HL-60/S4 treated with phorbol 12-myristate 13-acetate at 8.2 ng/mL for 4 days and 3 days (cell line): Measurements from ENCODE around the gene GRID2.

Source experiments
- in situ Hi-C: fragments of 300-500 bp; cut with MboI; formaldehyde crosslinking; loops from 2 replicates; pipeline ENCODE4 v1.15.0; 2022; ENCODE audit warnings: low sequenced_read_pairs

GRID2 gene

DNA sequence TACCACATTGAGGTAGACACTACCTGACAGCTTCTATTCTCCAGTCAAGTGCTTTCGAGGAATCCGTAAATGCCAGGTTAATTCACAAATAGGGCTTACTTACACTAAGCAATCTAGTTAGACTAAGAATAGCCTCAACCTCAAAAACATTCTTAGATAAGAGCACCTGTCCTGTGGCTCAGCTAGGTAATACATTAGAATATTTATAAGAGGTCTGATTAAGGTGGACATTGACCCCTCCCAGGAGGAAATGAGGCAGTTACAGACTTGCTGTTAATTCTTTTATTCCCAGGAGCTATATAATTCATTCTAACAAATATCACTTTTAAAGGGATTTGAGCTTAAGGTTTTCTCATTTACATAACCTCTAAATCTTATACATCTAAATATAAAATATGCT is 758.1 kb downstream of the GRID2 start:
- in situ Hi-C loops, result no loop called here

DNA sequence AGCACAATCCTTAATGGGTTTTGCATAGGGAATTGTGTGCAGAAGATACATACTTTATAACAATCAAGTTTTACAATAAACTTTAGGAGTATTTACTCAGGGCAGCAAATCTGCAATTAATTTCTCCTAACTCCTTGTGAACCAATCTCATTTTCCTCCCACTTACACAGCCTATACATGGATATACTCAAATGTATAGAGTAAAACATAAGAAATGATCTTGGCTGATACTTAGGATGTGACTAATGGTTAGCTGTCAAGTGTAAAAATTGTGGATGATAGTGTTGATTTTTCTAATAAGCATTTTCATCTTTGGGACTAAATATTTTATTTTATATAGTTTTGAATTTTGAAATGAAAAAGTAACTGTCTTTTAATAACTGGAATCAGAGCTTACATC is 759.6 kb downstream of the GRID2 start:
- in situ Hi-C loops, result no loop called here

DNA sequence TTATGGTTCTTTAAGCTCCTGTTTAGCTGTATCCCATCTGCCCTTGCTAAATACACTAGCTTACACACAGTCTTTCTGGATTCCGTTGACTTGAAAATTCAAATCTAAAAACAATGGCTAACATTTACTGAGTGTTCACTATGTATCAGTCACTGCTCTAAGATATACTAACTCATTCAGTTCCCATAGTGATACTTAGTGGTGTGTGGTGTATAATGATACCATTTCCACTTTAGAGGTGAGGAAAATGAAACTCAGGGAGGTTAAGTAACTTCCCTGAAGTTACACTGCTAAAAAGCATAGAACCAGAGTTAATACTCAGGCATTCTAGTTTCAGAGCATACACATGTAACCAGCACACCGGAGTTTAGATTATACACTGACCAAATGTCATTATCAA is 762.0 kb downstream of the GRID2 start:
- in situ Hi-C loops, result no loop called here

DNA sequence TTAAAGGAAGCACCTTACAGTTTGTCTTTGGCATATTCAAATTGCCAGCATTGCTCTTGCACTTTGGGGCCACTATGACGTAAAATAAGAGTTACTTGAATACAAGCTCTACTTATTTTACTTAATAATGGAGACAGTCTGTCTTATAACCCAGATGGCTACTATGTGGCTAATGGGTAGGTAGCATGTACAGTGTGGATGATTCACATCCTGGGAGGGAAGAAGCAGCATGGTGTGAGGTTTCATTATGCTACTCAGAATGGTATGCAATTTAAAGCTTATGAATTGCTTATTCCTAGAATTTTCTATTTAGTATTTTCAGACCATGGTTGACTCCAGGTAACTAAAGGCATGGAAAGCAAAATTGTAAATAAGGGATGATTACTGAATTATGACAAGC is 763.0 kb downstream of the GRID2 start:
- in situ Hi-C loops, result no loop called here

DNA sequence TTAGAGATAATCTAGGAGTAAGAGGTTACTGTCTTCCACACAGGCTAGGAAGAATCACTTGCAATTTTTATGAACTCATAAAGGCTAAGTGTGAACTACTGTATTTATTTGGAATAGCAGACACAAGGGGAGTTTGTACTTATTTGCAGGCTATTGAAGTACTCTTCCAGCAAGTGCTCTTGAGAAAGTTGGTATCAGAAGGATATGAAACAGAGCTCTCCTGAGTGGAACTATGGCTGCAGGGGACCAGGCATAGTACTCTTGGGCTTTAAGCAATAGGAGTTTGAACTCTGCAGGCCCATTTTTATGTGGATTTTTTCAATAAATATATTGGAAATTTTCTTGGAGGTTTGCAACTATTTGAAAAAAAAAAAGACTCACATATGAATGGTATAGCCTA is 768.5 kb downstream of the GRID2 start:
- in situ Hi-C loops, result no loop called here

DNA sequence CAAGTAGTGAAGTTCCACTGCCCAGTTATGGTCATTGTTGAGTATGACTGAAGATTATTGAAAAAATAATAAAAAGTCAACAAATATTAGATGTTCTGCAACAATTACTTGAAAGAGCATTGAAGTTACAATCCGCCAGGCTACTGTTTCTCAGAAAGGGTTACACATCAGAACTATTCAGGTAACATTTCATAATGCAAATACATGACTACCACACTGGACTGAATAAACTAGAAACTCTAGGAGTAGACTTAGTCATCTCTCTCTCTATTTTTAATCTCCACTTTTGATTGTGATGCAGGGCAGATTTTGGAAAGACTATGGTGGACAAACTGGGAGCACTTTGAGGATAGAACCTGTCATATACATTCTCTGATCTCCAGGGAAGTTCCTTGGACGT is 776.5 kb downstream of the GRID2 start:
- in situ Hi-C loops, result no loop called here

DNA sequence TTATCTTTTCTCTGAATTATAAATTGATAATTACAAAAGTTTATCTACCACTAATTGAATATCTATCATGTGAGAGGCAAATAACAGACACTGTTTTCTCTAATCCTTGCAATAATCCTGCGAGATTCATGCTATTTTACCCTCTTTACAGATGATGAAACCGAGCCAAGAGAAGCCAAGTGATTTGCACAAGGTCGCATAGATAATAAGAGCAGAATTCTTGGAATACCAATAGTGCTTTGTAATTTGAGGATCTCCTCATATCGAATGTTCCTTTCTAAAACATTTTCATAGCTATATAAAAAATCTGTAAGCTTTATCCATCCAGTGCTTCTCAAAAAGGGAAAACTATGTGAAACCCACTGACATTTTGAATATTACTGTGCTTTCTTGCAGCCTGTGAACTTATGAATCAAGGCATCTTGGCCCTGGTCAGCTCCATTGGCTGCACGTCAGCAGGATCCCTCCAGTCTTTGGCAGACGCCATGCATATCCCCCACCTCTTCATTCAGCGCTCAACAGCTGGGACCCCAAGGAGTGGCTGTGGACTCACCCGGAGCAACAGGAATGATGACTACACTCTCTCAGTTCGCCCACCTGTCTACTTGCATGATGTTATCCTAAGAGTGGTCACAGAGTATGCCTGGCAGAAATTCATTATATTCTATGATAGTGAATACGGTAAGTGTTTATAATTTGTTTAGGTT is 781.0 kb downstream of the GRID2 start:
- in situ Hi-C loops, result no loop called here

DNA sequence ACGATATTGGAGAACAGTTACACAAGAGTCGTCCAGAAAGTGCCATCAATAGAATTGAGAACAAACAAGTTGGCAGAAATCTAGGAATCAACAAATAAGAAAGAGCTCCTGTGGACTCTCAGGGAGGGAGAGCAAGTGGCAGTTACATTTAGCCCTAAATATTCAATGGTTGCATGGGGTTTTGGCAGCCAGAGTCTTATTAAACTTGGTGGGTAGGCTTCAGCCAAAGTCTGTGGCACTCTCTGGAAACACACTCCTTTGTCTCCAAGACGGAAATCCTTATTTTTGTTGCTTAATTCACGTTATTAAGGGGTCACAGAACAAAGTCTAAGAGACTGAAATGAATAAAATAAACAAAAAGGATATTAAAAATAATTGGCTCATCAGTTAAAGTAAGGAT is 782.6 kb downstream of the GRID2 start:
- in situ Hi-C loops, result no loop called here

DNA sequence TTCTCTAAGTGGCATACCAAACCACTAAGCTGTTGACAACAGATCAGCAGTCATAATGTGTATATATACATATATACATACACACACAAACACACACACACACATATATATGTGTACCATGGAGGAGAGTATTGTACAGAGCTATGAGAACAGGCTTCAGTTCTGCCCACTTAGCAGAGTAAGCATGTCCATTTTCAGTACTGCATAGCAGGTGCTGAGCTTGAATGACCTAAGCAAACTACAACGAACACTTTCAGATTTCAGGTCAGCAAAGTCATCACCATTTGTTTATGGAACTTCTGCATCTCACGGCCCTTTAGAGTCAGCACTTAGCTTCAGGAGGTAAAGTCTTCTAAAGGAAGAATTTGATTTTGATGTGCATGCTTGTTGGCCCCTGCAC is 789.0 kb downstream of the GRID2 start:
- in situ Hi-C loops, result no loop called here

DNA sequence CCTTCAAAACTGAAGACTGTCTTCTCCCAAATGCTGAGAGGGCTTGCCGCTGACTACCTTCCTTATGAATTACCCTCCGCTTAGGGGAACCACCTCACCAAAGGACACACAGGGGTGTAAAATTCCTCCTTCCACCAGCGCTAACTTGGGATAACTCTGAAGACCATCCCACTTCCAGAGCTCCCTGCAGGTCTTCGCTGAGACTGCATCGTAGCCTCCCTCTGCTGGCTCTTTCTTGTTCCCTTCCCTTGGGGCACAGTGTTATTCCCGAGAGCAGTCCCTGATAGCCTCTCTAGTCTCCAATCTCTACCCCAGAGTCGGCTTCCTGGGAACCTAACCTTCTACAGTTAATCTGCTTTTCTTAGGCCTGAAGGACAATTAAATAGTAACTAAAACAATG is 799.3 kb downstream of the GRID2 start:
- in situ Hi-C loops, result no loop called here

DNA sequence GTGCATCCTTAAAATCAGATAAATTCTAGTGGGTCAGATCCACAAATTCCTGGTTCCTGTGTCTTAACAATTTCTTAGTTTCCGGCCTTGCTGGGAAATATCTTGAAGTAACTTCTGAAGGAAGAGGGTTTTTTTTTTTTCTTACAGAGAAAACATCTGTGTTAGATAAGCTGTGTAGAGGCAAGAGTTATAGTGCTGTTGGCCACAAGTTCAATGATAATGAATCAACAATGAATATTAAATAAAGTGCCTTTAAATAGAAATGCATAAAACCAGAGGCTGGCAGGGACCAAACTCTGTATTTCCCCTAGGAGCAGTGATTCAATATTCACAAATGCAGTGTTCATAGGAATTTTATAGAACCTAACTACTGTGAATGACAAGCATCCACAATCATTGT is 812.9 kb downstream of the GRID2 start:
- in situ Hi-C loops, result no loop called here

DNA sequence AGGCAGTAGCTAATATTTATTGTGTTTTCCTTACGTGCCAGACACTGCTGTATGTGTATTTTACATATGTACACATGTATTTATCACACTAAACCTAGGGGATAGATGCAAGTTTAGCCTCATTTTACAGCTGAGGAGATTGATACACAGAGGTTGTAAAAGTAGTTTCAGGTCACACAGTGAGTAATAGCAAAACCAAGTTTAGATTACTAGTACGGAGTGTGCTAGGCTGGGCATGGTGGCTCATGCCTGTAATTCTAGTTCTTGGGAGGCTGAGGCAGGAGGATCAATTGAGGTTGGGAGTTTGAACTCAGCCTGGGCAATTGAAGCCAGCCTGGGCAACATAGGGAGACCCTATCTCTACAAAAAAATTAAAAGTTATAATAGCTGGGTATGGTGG is 823.7 kb downstream of the GRID2 start:
- in situ Hi-C loops, result no loop called here

DNA sequence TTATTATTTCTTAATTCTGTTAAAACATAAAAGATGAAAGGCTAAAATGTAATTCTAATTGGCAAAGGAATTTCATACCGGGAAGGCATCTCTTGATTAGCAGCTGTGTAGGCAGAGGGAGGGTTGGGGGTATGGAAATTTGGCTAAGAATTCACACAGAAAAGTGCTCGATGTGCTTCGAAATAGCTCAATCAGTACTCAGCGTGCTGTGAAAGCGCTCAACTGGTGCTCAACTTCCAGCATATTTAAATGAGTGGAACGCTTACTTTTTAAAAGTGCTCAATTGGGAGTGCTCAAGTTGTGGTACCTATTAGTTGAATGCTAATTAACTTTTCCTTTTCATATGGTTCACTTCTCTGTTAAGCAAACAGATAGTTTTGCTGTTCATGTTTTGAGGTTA is 828.9 kb downstream of the GRID2 start:
- in situ Hi-C loops, result no loop called here

DNA sequence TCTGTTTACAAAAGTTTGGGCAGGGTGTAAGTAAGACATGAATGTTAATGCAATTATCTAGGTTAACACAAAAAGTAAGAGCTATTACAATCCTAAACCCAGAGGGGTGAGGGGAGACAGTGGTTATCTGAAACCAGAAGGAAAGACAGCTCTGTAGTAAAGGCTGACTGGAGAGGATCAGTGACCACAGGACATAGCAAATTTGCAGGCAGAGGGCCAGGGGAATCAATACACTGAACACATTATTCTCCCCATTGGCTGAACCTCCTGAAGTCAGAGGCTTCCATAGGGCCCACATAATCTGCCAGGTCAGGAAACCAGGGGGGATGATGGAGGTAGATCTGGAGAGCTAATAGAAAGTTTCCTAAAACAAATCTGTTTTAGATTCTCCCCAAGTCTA is 835.4 kb downstream of the GRID2 start:
- in situ Hi-C loops, result no loop called here

DNA sequence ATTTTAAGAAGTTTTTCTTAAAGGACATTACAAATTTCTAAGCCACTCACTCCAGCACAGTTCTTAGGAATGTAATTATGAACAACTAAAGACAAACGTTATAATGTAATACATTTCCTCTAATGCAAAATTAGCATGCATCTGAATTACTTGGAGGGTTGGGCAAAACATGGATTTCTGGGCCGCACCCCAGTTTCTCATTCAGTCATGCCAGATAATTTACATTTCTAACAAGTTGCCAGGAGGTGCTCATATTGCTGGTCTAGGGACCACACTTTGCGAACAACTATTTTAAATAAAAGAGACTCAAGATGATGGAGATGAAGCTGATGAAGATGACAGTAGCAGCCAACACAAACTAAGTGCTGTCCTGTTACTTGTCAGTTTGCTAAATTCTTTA is 840.1 kb downstream of the GRID2 start:
- in situ Hi-C loops, result no loop called here

DNA sequence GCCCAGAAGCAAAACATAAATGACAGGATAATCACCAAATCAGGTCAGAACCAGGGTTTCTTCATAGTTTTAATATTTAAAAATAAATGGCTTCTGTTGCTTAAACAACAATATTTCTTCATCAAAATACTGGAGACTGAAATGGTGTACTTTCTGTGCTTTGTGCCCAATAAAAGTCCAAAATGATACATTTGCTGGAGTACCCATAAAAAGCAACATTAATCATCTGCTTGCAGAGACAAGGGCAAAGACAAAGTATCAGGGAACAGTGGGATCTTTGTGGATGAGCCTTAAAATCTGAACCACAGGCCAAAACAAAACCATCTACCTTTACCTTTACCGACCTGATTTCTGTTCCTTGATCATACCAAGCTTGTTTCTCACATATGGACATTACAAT is 840.9 kb downstream of the GRID2 start:
- in situ Hi-C loops, result no loop called here

DNA sequence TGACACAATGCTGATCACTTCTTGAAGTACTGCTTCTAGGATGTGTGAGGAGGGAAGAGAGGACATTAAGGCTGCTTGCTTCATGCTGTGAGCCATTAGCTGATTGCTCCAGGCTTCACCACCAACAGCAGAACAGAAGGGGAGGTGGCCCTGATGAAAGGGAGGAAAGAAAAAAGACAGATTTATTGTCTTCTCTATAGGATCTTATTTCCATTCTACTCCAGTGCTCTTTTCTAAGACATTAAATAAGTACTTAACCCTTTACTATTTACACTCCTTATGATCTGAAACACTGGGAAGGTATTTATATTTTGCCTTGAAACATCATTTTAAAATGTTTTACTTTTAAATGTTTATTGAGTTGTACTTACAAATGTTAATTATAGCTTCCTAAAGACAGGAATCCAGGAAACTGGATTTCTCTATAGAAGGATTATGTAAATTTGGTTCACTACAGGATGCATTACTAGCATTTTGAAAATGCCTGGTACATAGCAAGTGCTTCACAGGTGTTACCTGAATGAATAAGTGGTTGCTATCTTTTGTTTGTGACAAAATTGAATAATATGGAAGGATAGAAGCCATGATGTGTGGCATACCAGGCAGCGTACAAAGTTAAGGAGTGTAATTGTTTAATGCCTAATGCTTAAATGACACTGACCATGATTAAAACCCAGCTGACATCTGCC is 843.9 kb downstream of the GRID2 start:
- in situ Hi-C loops, result no loop called here

DNA sequence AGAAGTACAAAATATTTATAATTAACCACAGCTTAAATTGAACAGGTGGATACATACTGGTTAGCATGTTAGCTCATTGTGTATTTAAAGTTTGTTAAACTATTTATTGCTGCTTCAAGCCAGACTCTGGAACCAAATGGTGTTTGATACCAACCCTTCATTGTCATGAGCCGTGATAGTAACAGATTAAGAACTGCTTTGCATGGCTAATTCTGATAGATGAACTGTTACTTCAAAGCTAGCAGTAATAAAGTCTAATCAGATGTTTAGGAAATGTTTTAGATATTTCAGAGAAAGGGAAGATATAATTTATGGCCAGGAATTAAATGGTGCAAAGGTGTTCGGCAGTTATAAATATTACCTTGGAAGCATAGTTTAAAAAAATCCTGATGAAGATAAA is 848.7 kb downstream of the GRID2 start:
- in situ Hi-C loops, result no loop called here

DNA sequence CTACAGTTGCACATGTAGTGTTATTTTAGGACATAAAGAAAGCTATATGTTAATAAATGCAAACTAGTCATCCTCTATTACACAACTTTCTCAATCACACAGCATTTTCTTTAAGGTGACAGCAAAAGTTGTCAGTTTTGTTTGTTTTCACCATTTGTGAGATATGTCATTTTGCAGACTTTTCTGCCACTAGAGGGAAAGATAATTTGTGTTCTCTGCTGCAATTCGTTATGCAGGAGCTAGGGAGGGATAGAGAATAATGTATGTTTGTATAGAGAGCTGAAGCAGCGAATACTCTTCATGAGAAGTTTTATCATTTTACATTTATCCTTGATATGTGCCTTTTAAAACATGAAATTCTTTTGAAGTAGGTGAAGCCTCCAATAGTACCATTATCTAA is 854.2 kb downstream of the GRID2 start:
- in situ Hi-C loops, result no loop called here

DNA sequence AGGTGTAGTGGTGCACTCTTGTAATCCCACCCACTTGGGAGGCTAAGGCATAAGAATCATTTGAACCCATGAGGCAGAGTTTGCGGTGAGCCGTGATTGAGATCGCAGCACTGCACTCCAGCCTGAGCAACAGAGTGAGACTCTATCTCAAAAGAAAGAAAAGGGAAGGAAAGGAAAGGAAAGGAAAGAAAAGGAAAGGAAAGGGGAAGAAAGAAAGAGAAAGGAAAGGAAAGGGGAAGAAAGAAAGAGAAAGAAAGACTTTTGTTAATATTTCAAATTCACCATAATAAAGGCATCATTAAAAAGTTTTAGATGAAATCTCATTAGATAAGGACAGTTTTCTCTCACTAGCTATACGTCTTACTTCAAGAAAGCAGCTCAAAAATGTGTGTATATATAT is 864.3 kb downstream of the GRID2 start:
- in situ Hi-C loops, result no loop called here

DNA sequence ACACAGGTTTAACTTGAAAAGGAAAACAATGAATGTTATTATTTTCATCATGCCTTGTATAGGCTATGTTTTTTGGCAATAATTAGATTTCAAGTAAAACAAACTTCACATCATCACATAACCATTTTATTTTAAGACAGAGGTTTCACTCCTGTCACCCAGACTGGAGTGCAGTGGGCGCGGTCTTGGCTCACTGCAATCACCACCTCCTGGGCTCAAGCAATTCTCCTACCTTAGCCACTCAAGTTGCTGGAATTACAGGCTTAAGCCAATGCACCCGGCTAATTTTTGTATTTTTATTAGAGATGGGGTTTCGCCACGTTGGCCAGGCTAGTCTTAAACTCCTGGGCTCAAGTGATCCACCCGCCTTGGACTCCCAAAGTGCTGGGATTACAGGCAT is 866.2 kb downstream of the GRID2 start:
- in situ Hi-C loops, result no loop called here

DNA sequence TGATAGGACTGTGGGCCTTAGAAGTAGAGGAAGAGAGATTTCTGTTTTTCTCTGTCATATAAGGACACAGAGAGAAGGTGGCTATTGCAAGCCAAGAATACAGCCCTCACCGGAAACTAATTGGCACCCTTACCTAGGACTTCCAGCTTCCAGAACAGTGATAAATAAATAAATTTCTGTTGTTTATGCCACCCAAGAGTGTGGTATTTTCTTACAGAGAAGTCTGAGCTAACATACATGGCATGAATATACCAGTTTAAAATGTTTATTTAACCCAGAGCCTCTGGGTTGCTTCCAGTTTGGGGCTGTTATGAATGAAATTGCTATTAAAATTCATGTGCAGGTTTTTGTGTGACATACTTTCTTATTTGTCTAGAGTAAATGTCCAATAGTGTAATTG is 870.8 kb downstream of the GRID2 start:
- in situ Hi-C loops, result no loop called here

DNA sequence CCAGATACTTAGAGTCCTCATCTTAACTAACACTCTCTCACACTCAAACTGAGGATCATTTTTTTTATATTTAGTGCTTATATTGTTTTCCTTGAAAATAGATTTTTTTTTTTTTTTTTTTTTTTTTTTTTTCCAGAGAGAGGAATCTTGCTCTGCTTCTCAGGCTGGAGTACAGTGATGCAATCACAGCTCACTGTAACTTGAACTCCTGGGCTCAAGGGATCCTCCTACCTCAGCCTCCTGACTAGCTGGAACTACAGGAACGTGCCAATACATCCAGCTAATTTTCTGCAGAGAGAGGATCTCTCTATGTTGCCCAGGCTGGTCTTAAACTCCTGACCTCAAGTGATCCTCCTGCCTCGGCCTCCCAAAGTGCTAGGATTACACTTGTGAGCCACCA is 874.5 kb downstream of the GRID2 start:
- in situ Hi-C loops, result no loop called here
